AG10803 (cell line): Measurements from ENCODE around the gene TBC1D26.
"Not testable (repeated sequence)": the region's sequence is repeated elsewhere in the genome, so short reads cannot be mapped to it uniquely, and the experiment has no call there.

Source experiments
- DNase-seq: peaks from one replicate; pipeline ENCODE4 v3.0.0; 2010; ENCODE audit warnings: low read depth
- H3K4me3 ChIP-seq: 2 replicates; pipeline ENCODE4 v1.5.1; 2011; ENCODE audit warnings: mild to moderate bottlenecking, low read length, control low read depth
- TF ChIP-seq, protein P1 (sequence below): conservative IDR thresholded peaks from 2 replicates; pipeline ENCODE4 v1.5.1; 2011; ENCODE audit warnings: mild to moderate bottlenecking, low read length, control low read depth, inconsistent platforms

Gene TBC1D26

DNA sequence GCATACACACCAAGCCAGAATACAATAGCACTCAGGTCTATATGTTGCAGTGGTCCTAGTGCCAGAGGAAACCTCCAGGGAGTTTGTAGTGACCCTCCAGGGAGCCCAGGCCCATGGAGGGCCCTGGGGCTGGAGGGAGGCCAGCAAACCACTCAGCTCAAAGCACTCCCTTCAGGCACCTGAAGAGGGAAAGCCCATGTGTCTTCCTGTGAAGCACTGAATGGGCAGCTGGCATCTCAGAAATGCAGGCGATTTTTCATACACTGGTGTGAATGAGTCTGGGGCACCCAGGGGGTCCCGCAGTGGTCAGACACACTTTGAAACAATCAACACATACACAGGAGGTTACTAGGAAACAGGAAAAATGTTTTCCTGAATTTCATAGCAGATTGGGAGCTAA is 12.8 kb downstream of the TBC1D26 start:
- no peak for DNase-seq
- H3K4me3 ChIP-seq = no peak overlapping the region
- TF ChIP-seq, protein P1, sequence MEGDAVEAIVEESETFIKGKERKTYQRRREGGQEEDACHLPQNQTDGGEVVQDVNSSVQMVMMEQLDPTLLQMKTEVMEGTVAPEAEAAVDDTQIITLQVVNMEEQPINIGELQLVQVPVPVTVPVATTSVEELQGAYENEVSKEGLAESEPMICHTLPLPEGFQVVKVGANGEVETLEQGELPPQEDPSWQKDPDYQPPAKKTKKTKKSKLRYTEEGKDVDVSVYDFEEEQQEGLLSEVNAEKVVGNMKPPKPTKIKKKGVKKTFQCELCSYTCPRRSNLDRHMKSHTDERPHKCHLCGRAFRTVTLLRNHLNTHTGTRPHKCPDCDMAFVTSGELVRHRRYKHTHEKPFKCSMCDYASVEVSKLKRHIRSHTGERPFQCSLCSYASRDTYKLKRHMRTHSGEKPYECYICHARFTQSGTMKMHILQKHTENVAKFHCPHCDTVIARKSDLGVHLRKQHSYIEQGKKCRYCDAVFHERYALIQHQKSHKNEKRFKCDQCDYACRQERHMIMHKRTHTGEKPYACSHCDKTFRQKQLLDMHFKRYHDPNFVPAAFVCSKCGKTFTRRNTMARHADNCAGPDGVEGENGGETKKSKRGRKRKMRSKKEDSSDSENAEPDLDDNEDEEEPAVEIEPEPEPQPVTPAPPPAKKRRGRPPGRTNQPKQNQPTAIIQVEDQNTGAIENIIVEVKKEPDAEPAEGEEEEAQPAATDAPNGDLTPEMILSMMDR = no peak

GRCh38 chr17:15749403-15749802 is 17.3 kb downstream of the TBC1D26 start:
- H3K4me3 ChIP-seq, DNase-seq: not testable (repeated sequence)

DNA sequence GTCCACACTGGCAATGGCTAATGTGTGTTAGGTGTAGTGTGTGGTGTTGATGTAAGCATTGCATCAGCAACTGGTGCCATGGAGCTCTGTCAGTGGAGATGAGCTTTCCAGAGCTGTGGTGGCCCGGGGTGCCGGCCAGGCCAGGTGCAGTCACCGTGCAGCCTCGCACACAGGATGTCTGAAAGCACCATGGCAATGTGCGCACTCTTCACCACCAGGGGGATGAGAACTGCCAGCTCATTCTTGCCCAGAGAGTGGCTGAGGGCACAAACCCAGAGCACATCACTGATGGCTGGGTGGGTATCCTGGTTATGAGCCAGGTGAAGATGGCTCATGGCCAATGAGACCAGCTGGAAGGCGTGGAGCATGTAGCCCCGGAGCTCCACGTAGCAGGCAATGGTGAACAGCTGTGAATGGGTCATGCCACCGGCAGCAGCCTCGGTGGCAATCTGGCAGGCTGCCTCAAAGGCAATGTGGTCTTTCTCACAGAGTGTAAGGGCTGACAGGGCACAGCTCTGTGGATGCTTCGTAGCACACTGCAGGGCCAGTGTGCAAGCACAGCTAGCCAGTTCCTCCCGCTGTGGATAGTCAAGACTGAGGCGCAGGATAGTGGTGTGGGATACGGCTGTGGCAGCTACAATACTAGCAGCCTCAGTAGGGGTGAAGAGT is 36.9 kb downstream of the TBC1D26 start:
- H3K4me3 ChIP-seq, DNase-seq: not testable (repeated sequence)

GRCh38 chr17:15770679-15771078 is 38.6 kb downstream of the TBC1D26 start:
- H3K4me3 ChIP-seq, DNase-seq: not testable (repeated sequence)

DNA sequence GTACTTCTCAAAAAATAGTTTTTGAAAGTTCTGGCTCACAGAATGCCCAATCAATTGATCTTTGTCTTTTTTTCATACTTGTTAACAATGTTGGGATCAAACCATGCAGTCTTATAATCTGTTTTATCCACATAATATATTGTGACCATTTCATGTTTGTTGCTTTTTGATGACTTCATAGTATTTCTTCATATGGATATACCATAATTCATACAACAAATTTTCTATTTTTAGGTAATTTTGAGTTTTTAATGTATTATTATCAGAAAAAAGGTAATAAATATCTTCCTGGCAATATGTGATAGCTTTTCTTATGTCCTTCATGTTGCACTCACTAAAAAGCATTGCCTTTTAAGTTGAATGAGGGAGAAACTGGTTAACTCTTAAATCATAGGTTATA is 44.8 kb downstream of the TBC1D26 start:
- TF ChIP-seq, protein P1 = no peak

DNA sequence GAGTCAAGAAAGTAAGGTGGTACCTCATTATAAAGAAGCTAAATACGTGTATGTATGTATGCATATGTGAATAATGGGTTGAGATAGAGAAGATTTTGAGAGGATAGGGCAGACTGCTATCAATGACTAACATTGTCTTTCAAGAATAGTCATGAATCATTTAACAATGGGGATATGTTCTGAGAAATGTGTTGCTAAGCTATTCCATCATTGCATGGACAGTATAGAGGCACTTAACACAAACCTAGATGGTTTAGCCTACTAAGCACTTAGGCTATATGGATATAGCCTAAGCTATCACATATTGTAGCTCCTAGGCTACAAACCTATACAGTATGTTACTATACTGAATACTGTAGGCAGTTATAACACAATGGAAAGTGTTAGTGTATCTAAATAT is 45.2 kb downstream of the TBC1D26 start:
- TF ChIP-seq, protein P1 = no peak
- no peak overlapping the region for H3K4me3 ChIP-seq
- DNase-seq = no peak

More for the DNA sequence above, 44.8 kb downstream of the TBC1D26 start:
- no peak for DNase-seq
- H3K4me3 ChIP-seq = no peak overlapping the region

- no peak overlapping the region for H3K4me3 ChIP-seq
- TF ChIP-seq, protein P1 = no peak
- no peak for DNase-seq
Observed at GRCh38 chr17:15777717-15778116, 45.6 kb downstream of the TBC1D26 start.

- TF ChIP-seq, protein P1 = no peak
- no peak overlapping the region for H3K4me3 ChIP-seq
- DNase-seq = no peak
Observed at GRCh38 chr17:15779119-15779518, 47.0 kb downstream of the TBC1D26 start.

DNA sequence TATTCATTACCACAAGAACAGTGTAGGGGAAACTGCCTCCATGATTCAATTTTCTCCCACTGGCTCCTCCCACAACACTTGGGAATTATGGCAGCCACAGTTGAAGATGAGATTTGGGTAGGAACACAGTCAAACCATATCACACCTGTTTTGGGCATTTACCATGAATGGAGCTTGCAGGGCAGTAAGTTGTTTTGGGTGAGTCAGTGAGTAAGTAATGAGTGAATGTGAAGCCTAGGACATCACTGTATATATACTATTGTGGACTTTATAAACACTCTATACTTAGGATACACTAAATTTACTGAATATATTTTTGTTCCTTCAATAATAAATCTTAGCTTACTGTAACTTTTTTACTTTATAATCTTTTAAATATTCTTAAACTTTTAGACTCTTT is 48.1 kb downstream of the TBC1D26 start:
- TF ChIP-seq, protein P1 = no peak
- H3K4me3 ChIP-seq = no peak overlapping the region
- DNase-seq = no peak
